ENCODE measurements around the gene USP33.
"Not testable (repeated sequence)": the region's sequence is repeated elsewhere in the genome, so short reads cannot be mapped to it uniquely, and the experiment has no call there.

The USP33 gene

DNA sequence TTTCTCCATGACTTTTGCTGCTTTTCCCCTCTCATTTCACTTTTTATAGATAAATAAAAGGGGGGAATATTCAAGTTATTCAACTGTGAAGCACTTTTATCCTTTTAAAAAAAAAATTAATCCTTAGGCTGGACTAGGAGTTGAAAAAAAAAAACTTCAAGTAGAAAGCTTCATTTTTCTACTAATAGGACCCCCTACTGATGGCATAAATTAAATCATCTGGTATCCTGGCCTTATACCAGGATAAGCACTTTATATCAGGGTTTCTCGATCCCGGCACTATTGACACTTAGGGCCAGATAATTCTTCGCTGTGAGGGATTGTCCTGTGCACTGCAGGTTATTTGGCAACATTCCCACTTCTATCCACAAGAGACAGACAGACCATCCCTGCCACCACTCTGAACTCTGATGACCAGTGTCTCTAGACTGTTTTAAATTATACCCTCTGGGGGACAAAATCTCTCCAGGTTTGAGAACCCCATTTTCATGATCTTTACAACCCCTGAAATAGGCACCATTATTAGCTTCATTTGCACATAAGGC, 17.6 kb downstream of the USP33 start:
- in situ Hi-C loops (cut with HindIII; ENCODE audit: low sequenced_read_pairs), result loop anchor here (5.0 kb wide), 1 partner anchor 40 kb away; no protein-coding TSS in a partner anchor

DNA sequence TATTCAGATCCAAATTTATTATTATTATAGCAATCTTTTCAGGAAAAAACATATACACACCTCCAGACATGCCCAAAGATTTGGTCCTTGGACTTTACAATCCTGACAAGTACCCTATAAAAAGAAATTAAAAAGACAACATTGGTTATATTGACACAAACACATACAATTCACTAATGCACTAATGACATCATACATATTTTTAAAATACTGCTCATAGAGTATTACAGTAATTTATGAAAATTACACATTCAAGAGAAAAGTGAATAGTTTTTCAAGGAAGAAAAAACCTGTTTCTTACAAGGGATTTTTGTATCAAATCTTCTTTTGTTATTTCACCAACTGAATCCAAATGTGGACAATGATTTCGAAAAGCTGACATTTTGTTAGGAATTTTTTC, 18.3 kb downstream of the USP33 start:
- in situ Hi-C loops (cut with HindIII; ENCODE audit: low sequenced_read_pairs), result loop anchor here (5.0 kb wide), 1 partner anchor 41 kb away; no protein-coding TSS in a partner anchor

GRCh38 chr1:77739235-77739634, 20.4 kb downstream of the USP33 start:
- in situ Hi-C loops (cut with HindIII; ENCODE audit: low sequenced_read_pairs), result no loop called here

DNA sequence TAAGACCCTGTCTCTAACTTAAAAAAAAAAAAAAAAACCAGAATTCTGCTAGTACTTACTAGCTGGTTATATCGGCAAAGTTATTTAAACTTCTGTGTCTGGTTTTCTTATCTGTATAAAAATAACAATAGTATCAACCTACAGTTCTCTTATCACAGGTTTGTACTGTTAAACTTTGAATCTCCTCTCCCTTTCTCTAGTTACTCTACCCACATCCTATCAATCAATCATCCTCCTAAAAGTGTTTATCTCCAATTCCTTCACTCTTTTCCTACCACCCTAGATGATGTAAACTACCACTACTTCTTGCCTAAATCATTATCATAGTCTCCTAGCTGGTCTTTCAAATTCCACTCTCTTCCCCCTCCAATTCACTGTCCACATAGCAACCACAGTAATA, 27.6 kb downstream of the USP33 start:
- in situ Hi-C loops (cut with HindIII; ENCODE audit: low sequenced_read_pairs), result no loop called here

GRCh38 chr1:77725706-77726105, 33.9 kb downstream of the USP33 start:
- in situ Hi-C loops (cut with HindIII; ENCODE audit: low sequenced_read_pairs), result no loop called here

- in situ Hi-C loops (cut with HindIII; ENCODE audit: low sequenced_read_pairs), result no loop called here
Observed at GRCh38 chr1:77718181-77718580, 41.5 kb downstream of the USP33 start.

DNA sequence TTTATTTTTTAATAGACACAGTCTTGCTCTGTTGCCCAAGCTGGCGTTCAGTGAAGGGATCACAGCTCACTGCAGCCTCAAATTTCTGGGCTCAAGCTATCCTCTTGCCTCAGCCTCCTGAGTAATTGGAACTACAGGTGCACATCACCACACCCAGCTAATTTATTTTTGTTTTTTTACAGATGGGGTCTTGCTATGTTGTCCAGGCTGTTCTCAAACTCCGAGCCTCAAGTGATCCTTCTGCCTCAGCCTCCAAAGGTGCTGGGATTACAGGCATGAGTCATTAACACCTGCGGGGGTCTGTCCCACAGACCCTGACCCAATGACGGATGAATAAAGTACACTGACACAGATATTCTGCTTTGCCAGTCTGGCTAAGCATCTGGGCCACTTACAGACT, 43.6 kb downstream of the USP33 start:
- in situ Hi-C loops (cut with HindIII; ENCODE audit: low sequenced_read_pairs), result no loop called here

DNA sequence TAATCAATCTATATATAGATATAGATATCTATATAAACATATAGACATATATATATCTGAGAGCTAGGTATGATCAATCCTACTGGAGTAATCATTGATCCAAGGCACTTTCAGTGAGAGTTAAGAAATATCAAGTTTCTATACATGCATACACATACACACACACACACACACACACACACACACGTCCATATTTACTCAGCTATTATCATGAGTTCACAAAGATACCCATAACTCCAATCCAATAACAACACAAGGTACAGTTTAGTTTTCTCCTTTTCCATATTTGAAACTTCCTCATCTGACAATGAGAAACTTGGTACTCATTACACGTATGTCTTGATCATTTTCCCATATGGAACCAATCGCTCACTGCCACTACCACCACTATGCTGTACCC, 49.9 kb downstream of the USP33 start:
- in situ Hi-C loops (cut with HindIII; ENCODE audit: low sequenced_read_pairs), result no loop called here

DNA sequence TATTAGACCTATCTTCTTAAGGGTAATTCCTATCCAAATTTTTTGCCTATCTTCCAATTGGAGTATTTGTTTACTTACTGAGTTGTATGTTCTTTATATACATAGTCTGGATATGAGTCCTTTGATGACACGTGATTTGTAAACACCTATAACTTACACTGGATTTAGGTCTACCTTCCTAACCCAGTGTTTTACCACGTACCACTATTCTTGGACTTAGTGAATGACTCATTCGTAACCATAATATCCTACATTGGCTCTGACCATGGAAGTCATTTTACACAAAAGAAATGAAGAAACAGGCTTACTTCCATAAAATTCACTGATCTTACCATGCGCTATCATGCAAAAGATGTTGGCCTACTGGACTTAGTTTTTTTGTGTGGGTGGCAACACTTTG, 53.3 kb downstream of the USP33 start:
- in situ Hi-C loops (cut with HindIII; ENCODE audit: low sequenced_read_pairs), result no loop called here

DNA sequence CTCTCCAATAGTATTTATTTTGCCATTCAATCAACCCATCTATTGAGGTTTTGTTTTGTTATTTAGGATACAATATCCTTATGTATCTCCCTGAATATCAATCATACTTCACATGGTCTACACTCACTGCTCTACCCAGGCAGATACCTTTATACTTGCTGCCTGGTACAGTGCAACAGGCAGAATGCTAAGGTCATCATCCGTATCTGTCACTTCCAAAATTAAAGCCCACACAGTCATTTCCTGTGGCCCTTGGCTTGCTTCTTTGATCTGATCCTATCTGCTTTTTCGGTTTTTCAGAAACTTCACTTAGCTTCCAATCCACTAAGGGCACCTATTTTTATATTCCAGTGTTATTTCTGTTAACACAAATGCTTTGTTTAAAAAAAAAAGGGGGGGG, 54.9 kb downstream of the USP33 start:
- in situ Hi-C loops (cut with HindIII; ENCODE audit: low sequenced_read_pairs), result no loop called here

GRCh38 chr1:77699673-77700072, 60.0 kb downstream of the USP33 start:
- in situ Hi-C loops (cut with HindIII; ENCODE audit: low sequenced_read_pairs), result not testable (repeated sequence)

DNA sequence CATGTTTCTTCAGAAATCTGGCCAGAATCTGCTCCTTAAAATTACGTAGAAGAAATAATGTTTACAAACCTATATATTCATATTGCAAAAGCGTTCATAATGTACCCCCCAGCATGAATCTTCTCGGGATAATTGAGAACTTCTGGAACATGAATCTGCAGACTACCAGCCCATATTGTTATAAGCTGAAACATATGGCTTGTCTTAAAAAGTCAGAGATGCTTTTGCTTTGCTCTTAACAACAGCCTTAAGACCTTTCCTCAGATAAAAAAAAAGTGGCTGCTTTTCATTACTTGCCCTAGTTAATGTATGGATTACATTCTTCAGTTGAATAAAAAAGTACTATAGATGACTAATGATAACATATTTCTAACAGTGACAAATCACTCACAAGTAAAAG, 62.2 kb downstream of the USP33 start:
- in situ Hi-C loops (cut with HindIII; ENCODE audit: low sequenced_read_pairs), result no loop called here

GRCh38 chr1:77688939-77689338, 70.7 kb downstream of the USP33 start:
- in situ Hi-C loops (cut with HindIII; ENCODE audit: low sequenced_read_pairs), result no loop called here

DNA sequence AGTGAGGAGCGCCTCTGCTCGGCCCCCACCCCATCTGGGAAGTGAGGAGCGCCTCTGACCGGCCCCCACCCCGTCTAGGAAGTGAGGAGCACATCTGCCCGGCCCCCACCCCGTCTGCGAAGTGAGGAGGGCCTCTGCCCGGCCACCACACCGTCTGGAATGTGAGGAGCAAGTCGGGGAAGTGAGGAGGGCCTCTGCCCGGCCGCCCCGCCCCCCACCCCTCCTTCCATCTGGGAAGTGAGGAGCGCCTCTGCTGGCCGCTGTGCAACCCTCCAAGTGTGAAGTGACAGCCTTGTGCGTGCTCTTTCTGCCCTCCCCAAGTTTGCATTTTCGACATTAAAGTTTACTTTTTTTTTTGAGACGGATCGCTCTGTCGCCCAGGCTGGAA, 72.1 kb downstream of the USP33 start:
- in situ Hi-C loops (cut with HindIII; ENCODE audit: low sequenced_read_pairs), result no loop called here

- in situ Hi-C loops (cut with HindIII; ENCODE audit: low sequenced_read_pairs), result no loop called here
Observed at GRCh38 chr1:77686796-77687518, 72.7 kb downstream of the USP33 start.

DNA sequence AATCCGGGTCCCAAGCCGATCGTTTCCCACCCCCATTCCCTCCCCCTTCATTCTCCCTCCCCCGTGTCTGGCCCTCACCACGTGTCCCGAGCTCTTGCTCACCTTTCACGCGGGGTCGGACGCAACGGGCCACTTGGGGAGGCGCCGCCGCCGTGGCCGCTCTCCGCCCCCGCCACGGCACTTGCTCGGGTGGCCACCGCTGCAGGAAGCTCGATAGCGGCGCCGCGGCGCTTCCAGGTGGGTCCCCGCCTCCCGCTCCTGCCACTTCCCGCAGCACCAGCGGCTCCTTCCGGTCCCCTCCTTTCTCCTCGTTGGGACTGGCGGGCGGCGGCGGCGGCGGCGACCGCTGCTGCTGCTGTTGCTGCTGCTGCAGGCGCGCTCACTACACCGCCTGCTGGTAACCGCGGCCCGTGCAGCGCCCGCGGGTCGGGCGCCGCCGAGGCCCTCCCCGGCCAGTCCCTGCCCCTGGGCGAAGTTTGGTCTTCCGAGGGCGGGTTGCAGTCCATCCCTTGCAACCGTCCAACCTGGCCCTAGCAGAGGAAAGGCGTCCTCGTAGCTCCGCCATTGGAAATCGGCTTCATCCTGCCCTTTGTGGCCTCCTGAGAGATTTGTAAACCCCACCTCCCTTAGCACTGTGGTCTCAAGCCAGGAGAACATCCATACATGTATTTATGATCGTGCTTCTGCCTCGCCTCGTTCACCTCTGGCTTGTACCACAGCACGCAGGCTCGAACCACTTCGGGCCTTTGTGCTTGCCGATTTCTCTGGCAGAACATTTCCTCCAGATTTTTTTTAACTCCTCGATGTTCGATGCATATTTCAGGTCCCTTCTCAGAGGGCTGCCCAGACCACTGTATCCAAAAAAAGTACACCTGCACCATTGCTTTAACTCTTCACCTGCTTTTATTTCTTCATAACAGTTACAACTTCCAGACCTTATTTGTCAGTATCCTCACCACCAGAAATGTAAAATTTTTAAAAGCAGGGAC, 76.2 kb downstream of the USP33 start:
- in situ Hi-C loops (cut with HindIII; ENCODE audit: low sequenced_read_pairs), result no loop called here

DNA sequence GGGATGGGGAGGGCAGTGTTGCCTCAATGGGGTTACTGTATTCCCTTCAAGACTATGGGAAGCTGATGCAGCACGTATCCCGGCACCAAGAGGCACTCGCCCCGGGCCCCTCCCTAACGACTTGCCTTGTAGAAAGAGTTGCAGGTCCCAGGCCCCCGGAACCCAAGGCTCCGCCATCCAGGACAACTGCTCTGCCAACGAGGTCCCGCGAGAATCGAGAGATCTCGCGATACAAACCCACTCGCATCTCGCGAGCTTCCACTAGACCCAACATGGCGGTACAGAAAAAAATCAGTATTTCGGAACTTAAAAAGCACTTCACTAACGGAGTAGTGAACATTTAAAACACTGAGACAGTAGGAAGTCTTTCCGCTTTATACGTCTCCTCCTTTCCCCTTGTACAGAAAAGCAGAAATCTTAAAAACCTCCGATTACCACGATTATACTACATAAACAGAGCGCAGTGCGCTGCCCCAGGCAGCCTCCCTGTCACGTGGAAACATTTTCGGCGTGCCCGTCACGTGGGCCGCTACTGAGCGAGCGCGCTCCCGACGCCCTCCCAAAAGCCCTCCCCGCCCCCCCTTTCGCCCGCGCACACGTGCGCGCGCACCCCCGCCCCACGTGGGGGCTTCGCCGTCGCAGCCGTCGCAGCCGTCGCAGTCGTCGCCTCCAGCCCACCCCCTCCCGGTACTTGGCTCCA, 77.0 kb downstream of the USP33 start, which contains the start of gene ZZZ3:
TSS of gene ZZZ3 (minus strand) at position 199 of the 700 bp plus-strand sequence. CDS start 49,304 bp downstream, outside the sequence.
- in situ Hi-C loops (cut with HindIII; ENCODE audit: low sequenced_read_pairs), result no loop called here

DNA sequence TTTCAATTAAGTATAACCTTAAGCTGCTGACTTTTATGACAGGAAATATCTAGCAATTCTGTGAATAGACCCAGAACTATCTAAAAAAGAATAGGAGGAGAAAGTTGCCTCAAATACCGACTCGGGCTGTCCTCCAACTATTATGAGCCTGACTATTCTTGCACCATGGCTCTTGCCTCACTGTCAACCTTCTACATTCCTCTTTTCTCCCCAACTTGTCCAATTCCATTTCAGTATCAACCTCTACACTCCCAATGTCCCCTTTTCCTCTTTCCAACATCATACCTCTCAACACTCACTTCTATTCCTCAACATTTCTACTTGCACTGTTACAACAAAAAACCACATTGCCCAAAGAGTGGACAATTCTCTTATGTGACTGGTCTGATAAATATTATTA, 79.5 kb downstream of the USP33 start:
- in situ Hi-C loops (cut with HindIII; ENCODE audit: low sequenced_read_pairs), result no loop called here

DNA sequence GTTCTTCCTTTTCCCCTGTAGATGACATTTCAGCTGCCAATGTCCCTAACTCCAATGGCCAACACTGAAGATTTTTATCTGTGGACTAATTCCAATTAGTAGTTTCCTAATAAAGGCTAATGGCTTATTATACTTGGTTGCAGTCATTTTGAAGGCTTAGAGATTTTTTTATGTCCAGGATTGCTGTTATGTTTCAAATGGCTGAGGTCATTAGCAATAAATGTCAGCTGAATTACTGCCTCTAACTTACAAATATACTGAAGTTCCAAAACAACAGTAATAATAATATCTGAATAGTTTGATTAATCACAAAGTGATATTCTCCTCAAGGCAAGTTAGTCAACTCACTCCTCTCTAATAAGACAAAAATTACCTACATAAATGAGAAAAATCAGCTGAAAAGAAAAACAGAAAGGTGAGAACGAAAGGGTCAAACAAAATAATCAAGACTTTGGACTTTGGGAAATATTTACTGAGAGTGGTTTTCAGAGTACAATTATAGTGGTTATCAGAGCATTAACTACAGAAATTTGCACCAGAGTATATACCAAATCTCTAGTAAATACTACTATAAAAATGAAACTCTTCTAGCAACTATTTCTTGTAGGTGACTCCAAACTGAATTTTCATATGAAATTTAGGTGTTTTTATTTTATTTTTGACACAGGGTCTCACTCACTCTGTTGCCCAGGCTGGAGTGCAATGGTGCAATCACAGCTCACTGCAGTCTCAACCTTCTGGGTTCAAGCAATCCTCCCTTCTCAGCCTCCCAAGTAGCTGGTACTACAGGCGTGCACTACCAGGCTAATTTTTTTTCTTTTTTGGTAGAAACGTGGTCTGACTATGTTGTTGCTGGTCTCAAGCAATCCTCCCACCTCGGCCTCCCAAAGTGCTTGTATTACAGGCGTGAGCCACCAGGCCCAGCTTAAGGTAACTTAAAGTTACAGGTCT, 80.7 kb downstream of the USP33 start:
- in situ Hi-C loops (cut with HindIII; ENCODE audit: low sequenced_read_pairs), result no loop called here

DNA sequence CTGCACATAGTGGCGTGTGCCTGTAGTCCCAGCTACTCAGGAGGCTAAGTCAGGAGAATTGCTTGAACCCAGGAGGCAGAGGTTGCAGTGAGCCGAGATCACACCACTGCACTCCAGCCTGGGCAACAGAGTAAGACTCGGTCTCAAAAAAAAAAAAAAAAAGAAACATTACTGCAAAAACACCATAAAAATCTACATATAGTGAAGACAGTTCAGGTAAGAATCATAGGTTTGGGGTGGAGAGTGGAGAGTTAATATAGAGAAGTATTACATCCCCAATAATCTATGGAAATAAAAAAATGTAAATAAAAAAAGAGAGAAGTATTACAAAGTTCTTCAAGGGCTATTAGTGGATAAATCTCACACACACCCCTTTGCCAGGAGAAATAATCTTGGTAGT, 84.8 kb downstream of the USP33 start:
- in situ Hi-C loops (cut with HindIII; ENCODE audit: low sequenced_read_pairs), result not testable (repeated sequence)

Data from endothelial cell of hepatic sinusoid (primary cell).